Renal pelvis (tissue), 4 donors: ENCODE data around the gene CDH26. TPM values are rescaled to one million over a fixed set of nuclear protein-coding genes. Genes with fewer than 3 reads are reported as not detected.
"Not testable (repeated sequence)": the region's sequence is repeated elsewhere in the genome, so short reads cannot be mapped to it uniquely, and the experiment has no call there.

Experiments used
- DNase-seq: peaks from one replicate; pipeline ENCODE4 v3.0.0-alpha.2; 2013
- polyA plus RNA-seq, 3 donors: library from polyadenylated mRNA; unstranded; fragments of 120-200 nt; gene quantifications; one replicate each; pipeline ENCODE4 v1.2.1, GENCODE V29; 2013; ENCODE audit not compliant: insufficient read length in 3 of 3

CDH26 gene
- polyA plus RNA-seq, 3 donors, result 0.84 to 1.5 (median 1.5) TPM

DNA sequence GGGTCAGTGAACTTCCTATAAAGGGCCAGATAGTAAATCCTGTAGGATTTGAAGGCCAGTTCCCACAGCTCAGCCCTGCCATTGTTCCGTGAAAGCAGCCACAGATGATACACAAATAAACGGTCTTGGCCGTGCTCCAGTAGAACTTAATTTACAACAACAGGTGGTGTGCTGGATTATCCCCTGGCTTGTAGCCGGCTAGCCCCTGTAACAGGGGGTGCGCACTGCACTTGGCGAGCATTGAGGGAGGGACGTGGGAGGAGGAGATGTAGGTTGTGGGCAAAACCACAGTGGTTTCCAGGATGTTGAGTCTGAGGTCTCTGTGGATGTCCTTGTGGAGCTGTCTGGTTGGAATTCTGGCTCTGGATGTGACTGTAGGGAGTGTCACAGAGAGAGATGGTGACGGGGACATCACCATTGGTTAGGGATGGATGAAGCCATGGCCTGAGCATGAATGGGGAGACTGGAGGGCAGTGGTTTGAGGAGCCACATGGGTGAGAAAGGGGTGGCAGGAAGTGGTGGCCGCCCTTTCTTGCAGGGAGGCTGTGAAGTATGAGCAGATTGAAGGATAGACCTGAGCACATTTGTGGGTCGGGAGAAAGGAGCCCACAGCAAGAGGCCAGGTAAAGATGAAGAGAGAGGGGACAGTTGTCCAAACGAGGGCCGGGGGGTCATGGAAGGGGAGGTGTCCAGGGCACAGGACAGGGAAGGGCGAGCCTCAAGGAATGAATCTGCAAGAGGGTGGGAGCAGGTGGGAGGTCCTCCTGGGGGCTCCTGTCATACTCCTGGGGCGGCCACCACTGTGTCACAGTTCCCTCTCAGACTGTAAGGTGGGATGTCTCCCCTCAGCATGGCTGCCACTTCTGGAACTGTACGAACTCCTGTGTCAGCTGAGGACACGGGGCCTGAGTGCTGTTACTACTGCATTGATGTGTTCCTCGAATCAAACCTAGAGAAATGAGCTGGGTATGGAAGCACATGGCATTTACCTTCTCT is 53.6 kb downstream of the CDH26 start:
- DNase-seq, result no peak

DNA sequence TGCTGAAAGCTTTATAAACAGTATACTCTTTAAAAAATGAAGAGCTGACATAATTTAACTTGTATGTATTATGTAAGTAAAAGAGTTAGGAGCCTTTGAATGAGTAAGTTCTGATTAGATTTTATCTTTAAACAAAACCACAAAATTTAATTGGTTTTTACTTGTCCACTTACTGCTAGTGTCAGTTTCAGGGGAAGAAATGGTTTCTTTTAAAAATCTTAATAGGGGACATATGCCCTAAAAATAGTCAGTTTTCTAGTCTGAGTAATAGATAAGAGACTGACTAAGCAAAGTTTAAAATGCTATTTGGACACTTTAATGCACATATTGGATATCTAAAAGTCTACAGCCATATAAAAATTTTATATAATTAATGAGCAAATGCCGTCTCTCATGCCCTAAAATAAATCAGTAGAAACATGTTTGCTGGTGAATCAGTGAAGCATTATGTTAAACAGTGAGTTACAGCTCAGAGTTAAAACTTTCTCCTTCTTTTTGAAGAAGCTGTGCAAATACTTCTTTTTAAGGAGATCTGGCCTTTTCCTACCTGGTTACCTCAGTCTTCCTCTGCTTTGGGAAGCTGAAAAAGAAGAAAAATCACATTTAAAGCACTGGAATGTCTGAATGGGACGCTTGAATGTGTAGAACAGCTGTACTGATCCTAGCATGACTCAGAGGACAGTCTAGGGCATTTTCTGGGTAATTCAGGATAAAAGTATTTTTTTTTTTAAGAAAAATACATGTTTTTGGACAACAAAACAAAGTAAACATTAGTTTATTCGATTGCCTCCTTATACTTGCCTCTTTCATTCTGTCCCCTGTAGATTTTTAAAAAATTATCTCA is 55.3 kb downstream of the CDH26 start:
- no peak for DNase-seq

DNA sequence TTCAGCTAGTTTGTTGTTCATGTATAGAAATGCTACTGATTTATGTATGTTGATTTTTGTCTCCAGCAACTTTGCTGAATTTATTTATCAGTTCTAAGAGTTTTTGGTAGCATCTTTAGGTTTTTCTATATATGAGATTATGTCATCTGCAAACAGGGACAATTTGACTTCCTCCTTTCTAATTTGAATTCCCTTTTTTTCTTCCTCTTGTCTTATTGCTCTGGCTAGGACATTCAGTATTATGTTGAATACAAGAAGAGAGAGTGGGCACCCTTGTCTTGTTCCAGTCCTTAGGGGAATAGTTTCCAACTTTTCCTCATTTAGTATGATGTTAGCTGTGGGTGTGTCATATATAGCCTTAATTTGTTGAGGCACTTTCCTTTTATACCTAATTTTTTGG is 58.2 kb downstream of the CDH26 start:
- no peak for DNase-seq

DNA sequence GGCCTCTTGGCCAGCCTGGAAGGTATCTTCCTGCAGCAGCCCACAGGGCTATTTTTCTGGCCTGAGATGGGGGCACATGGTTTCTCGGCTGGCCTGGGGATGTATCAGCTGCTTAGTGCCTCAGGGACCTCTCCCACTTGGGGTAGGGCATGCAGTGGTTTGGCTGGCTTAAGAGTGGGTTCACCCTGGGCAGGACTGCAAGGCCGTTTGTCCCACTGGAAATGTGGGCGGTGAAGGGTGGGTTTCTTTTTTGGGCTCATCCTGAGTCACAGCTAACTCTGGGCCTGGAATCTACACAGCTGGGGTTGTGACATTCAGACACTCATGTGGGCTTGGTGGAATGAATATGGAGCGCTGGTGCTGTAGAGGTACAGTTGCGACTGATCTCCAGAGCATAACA is 62.0 kb downstream of the CDH26 start:
- DNase-seq, result no peak

DNA sequence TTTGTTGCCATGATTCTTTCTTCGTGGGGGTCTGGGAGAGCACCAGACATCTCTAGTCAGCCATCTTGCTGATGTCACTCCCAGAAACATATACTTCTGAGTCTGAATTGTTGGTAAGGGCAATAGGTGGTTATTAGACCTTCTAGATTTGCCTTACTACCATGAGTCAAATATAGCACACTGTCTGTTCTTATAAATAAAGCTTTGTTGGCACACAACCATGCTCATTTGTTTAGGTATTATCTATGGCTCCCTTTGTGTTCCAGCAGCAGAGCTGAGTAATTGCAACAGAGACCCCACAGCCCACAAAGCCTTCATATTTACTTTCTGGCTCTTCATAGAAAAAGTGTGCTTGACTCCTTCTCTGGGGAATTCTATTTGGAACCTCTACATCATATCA is 62.9 kb downstream of the CDH26 start:
- DNase-seq, result no peak

DNA sequence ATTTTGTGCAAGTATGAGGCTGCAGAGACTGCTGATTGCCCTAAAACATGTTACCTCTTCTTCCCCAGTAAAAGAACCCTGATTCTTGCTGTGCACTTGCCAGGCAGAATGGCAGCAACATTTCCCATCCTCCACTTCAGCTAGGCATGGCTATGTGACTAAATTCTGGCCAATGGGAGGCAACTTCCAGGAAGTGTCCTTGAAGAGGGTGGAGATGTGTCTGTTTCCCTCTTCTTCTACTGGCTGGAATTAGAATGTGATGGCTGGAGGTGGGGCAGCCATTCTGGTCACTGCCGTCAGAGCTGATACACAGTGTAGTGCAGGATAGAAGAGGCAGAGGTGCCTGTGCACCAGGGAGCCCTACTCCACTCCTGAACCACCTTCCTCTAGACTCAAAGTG is 64.6 kb downstream of the CDH26 start:
- no peak for DNase-seq

DNA sequence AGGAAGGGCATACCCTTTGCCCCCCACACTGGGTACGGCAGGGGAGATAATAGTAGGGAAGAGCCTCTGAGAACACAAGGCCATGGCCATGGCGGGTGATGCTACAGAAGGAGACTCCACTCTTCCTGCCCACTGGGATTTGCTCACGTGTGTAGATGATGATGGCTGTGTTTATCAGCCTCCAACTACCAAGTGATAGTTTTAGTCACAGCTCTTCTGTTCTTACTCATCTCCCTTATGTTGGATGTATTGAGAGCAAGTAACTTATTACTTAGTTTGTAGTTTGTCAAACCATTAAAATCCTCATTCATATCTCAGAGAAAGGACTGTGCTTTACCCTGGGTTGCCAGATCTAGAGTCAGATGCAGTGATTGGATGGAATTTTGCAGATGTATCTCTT is 66.0 kb downstream of the CDH26 start:
- DNase-seq, result no peak

DNA sequence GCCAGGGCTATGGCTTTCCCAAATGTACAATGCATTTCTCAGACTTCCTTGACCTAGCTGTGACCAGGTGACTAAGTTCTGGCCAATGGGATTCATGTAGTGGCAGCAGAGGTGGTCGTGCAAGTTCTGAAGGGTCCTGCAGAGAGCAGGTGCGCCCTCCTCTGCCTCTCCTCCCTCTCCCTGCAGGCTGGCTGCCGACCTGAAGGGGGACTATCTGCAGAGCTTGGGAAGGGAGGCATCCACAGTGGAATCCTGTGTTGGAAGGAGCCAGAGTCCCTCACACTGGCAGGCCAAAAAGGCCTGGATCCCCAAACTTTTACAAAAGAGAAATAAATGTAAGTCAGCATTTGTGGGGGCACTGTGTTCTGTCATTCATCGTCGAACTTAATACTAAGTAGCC is 66.6 kb downstream of the CDH26 start:
- no peak for DNase-seq

DNA sequence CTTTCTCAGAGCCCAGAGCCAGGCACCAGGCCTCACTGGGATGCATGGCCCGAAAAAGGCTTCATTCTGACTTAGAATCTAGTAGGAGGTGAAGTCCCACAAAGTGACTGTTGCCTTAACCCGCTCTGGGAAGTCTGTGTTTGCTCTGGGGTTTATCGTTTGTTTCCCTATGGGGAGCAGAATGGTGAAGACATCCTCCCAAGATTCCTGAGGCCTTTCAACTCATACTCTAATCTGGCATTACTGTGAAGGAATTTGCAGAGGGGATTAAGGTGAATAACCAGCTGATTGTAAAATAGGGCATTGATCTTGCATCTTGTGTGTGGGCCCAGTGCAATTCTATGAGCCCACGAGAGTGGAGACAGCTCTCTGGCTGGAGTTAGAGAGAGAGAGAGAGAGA is 67.8 kb downstream of the CDH26 start:
- DNase-seq, result no peak

DNA sequence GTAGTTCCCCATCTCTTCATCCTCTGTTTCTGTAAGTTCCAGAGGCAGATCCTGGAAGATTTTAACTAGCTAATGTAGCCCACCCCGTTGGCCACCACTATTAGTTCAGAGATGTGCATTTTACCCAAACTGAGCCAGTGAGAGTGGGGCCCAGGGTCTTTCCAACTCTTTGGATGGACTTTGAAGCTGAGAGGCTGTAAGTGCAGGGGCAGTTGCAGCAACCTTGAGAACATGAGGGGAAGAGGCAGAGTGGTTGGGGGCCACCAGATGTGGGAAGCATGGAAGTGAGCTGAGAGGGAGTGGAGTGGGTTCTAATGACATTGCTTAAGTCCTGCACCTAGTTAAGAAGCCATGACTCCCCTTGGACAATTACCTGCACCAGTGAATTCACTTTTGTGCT is 72.2 kb downstream of the CDH26 start:
- no peak for DNase-seq

DNA sequence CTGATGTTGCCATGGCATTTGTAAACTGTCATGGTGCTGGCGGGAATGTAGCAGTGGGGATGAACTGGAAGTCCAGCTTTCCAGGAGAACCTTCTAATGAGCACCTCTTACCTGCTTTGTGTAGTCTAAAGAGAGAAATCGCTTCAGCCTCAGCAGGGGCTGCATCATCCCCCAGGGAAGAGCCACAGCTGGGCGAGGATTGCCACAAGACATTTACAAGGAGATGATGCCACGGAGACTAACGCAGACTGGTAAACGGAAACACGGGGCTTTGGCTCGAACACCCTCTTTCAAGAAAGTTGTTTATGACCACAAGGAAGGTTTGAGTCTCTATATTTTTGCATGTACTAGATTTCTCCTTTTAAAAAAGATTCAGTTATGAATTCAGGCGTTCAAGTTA is 72.9 kb downstream of the CDH26 start:
- no peak for DNase-seq

DNA sequence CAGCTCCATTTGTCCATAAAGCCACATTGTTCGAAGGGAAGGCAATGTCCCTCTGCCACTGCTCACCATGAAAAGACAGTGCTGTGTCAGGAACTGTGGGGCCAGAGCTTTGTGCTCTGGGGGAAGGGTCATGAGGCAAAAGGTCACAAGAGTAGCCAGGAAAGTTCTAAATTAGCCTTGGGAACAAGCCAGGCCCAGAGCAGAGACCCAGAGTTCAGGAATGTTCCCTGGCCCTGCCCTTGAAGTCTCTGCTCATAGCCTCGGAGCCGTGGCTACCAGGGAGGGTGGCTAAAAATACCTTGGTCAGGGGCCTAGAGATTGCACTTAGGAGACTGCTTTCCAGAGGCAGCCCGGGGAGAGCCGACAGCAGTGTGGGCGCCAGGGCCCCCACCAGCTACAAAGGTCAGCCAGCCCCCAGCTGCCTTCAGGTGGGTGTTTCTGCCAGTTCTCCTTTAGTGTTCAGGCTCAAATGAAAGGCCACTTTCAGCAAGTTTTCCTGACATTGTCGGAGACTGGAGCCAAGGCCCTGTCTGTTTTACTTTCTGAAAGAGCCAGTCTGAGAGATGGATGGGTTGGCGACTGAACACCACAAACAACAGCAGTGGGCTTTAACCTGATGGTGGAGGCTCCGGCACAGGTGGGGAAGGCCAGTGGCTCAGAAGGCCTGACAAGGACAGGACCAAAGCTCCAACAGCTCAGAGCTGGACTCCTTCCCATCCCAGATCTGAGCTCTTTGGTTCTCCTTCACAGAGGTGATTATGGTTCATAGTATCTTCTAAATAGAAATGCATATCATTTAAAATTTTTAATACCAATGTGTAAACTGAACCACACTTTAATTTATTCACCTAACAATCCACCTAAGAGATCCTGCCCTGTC is 76.2 kb downstream of the CDH26 start:
- no peak for DNase-seq

DNA sequence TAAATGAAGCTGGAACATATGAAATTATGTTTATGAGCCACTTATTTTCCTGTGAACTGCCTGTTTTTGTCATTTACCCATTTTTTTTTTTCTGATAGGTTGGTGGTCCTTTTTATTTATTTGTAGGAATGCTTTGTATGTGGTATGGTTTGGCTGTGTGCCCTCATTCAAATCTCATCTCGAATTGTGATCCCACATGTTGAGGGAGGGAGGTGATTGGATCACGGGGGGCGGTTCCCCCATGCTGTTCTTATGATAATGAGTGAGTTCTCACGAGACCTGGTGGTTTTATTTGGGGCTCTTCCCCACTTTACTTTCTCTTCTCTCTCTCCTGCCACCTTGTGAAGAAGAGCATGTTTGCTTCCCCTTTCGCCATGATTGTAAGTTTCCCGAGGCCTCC is 77.3 kb downstream of the CDH26 start:
- no peak for DNase-seq

DNA sequence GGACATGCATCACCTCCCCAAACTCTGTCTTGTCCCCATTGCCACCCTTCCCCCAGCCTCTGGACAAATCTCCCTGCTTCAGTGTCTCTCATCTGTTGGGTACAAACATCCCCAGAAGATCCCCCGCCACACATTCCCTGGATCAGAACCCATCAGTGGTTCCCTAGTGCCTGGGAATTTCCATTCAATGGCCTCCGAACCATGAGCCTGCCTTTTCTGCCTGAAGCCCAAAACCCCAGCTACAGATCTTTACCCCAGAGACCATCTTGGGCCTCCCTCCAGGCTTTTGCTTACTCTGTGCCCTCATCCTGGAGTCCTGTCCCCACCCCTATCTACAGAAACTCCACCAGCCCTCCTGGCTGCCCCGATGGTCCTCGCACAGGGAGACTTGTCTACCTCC is 78.1 kb downstream of the CDH26 start:
- no peak for DNase-seq

DNA sequence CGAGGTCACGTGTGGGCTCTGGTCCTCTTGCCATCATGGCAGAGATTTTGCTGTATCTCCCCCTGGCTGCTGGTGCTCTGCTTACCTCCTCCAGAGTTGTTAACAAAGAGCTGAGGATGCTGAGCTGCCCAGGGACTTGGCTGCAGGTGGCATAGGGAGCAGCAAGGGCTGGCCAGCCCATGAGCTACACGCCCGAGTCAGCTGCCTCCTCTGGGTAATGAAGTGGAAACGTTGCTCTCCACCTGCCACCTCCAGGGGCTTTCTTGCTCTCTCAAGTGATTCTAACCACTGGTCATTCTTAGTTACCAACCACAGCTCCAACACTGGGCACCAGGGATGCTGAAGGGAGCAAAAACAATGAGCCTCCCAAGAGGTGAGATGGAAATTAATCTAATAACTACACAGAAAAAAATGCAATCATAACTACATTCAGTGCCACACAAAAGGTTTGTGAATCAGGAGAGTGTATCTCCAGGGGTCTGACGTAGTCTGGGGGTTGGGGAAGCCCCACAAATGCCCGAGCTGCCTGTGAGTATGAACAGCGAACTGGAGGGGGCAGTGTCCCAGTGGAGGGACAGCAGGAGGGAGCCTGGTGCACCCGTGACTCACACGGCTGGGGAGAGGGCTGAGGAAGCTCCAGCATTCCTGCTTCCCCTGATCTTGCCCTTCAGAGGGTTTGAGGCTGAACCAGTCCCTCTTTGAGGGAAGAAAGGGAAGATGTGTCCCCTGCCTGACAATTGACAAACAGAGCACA is 78.7 kb downstream of the CDH26 start:
- DNase-seq, result no peak

DNA sequence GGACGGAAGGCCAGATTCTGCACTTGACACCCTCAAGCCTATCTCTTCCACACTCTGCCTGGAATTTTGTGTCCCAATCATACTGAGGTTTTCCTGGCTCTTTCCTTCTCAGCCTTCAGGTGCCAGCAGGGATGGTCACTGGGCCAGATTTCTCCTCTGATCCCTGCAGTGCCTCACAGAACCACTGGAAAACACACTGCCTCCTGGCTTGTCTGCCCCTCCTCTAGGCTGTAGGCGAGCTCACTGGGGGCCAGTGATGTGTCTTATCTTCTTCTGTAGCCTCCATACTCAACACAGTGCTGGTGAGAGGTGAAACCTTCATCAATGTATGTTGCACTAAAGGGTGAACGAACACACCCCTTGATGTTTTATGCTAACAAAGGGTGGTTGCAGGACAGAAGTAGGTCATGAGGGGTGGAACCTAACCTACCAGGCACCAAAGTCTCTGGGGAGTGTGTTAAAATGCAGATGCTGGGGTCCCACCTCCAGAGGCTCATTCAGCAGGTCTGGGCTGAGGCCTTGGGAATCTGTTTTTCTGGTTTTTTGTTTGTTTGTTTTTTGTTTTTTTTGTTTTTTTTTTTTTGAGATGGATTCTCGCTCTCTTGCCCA is 80.3 kb downstream of the CDH26 start:
- no peak for DNase-seq

DNA sequence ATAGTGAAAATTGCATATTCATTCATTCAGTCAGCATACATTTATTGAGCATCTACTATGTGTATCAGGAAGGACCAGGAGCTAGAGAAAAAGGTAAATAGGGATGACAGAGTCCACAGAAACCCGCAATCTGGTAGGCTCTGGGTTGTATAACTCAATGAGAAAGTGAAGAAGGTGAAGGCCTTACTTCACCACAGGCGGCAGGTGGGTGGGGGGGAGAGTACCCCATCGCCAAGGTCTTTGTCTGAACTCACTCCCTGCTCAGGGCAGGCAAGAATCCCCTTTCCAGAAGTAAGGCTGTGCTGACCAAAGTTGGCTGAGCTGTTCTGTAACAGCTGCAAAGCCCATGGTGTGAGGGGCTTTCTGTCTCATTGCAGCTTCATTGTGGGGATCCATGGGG is 81.3 kb downstream of the CDH26 start:
- DNase-seq, result no peak

DNA sequence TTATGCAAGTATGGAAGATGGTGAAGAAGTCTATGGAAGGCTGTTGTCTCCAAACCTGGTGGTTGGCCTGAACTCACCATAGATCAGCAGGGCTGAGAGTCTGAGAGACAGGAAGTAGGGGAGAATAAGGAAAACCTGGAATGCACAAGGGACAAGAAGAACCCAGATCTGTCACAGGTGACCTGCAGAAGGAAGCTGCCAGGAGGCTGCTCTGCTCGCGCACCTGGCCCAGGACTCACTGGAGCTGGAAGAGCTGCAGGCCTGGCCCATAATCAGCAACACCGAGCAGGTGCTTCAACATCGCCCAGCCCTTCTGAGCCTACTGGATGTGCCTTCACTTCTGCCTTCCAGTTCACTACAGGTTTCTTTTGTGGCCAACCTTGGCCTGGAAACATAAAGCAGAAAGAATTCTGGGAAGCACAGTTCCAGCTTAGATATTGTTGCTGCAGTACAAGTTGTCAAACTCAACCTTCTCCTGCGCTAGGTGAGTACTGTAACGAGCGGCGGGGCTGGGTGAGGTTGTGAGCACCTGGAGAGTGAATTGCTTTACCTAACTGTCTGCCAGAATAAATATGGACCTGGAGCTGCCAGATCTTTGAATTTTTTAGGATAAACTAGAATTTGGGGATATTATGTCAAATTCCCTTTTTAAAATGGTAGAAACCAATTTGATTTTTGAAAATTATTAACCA is 82.4 kb downstream of the CDH26 start:
- no peak for DNase-seq

DNA sequence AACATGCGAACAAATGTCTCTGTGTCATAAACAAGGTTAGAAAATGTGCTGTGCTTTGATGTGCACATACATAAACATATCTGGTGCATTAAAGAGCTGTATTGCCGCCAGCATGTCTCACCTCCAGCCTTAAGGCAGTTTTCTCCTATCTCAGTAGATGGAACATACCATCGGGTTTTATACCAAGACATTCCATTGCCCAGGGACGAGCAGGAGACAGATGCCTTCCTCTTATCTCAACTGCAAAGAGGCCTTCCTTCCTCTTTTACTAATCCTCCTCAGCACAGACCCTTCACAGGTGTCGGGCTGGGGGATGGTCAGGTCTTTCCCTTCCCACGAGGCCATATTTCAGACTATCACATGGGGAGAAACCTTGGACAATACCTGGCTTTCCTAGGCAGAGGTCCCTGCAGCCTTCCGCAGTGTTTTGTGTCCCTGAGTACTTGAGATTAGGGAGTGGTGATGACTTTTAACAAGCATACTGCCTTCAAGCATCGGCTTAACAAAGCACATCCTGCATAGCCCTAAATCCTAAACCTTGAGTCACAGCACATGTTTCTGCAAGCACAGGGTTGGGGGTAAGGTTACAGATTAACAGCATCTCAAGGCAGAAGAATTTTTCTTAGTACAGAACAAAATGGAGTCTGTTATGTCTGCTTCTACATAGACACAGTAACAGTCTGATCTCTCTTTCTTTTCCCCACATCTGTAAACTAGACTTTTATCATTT is 83.4 kb downstream of the CDH26 start:
- not testable (repeated sequence) for DNase-seq
